ENCODE measurements around the gene COL6A2.

DNA sequence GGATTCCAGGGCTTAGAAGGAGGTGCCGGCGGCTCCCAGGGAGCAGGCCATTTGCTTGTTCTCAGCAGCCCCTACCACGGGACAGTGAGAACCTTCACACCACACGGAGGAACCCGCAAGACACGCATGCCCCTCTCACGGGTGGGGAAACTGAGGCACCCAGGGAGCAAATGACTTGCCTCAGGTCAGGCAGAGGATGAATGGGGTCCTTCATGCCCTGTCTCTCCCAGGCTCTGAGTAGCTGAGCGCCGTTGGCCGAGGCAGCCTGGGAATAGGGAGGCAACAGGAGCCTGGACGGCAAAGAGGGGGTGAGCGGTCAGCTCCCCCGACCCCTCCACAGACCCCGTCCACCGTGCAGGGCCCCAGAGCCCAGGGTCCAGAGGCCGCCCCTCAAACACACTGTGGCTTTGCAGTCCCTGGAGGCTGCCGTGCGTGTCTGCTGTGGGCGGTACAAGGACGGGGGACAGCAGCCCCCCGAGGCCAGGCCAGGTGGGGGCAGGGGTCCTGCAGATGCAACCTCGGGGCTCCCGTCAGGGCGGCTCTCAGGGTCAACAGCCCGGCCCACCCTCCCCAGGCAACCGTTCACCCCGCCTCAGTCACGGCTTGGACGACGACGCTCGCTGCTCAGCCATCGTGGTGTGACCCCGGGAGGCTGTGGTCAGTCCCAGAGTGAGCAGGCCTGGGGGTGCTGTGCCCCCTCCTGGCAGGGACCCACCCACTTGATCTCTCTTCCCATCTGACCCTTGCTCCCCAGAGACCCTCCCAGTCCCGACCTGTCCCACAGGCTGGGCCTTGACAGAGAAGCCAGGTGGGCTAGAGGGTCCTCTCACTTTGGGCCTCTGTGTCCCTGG, 15.8 kb upstream of the COL6A2 start:
- TF ChIP-seq POLR2A (IDR thresholded peaks at IDR 0.05) = no peak
- TF ChIP-seq, protein P1, sequence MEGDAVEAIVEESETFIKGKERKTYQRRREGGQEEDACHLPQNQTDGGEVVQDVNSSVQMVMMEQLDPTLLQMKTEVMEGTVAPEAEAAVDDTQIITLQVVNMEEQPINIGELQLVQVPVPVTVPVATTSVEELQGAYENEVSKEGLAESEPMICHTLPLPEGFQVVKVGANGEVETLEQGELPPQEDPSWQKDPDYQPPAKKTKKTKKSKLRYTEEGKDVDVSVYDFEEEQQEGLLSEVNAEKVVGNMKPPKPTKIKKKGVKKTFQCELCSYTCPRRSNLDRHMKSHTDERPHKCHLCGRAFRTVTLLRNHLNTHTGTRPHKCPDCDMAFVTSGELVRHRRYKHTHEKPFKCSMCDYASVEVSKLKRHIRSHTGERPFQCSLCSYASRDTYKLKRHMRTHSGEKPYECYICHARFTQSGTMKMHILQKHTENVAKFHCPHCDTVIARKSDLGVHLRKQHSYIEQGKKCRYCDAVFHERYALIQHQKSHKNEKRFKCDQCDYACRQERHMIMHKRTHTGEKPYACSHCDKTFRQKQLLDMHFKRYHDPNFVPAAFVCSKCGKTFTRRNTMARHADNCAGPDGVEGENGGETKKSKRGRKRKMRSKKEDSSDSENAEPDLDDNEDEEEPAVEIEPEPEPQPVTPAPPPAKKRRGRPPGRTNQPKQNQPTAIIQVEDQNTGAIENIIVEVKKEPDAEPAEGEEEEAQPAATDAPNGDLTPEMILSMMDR (IDR thresholded peaks at IDR 0.05 in 8 of 11, conservative IDR thresholded peaks at IDR 0.05 in 3 of 11) = no peak

Measured in spleen (tissue), 7 donors.